Measurements from ENCODE around the gene UBE2D3. TPM values are rescaled to one million over a fixed set of nuclear protein-coding genes. Genes with fewer than 3 reads are reported as not detected.

The UBE2D3 gene
- total RNA-seq, 1 donor from 2014 or later, result 227 TPM

GRCh38 chr4:102860611-102861324 is 33.4 kb upstream of the UBE2D3 start:
- Mint-ChIP-seq H3K36me3 (ENCODE audit: low read depth) (peaks cover 5% of the 10 kb centered on the region), H3K4me1 (ENCODE audit: low read depth) (no peaks in the 10 kb centered on the region), H3K27ac (ENCODE audit: unreplicated experiment) (no peak overlapping the region), H3K9me3 (ENCODE audit: low read depth) (peaks cover 19% of the 10 kb centered on the region), H3K27me3 (ENCODE audit: low read depth) (no peaks in the 10 kb centered on the region), H3K4me3 (ENCODE audit: unreplicated experiment) (no peak overlapping the region)
- TF ChIP-seq CTCF (IDR thresholded peaks at IDR 0.05), result no peak
- no peak for DNase-seq (ENCODE audit: low spot score)

GRCh38 chr4:102858828-102859464 is 31.6 kb upstream of the UBE2D3 start:
- TF ChIP-seq CTCF (IDR thresholded peaks at IDR 0.05), result no peak
- no peaks in the 10 kb centered on the region for H3K4me1 Mint-ChIP-seq (ENCODE audit: low read depth)
- H3K36me3 Mint-ChIP-seq (ENCODE audit: low read depth), result peaks cover 5% of the 10 kb centered on the region
- no peak overlapping the region for H3K4me3 Mint-ChIP-seq (ENCODE audit: unreplicated experiment)
- H3K27ac Mint-ChIP-seq (ENCODE audit: unreplicated experiment), result no peak overlapping the region
- no peak for DNase-seq (ENCODE audit: low spot score)
- H3K9me3 Mint-ChIP-seq (ENCODE audit: low read depth), result peaks cover 19% of the 10 kb centered on the region
- H3K27me3 Mint-ChIP-seq (ENCODE audit: low read depth), result no peaks in the 10 kb centered on the region

- Mint-ChIP-seq H3K36me3 (ENCODE audit: low read depth) (no peaks in the 10 kb centered on the region), H3K4me1 (ENCODE audit: low read depth) (no peaks in the 10 kb centered on the region), H3K27me3 (ENCODE audit: low read depth) (no peaks in the 10 kb centered on the region), H3K27ac (ENCODE audit: unreplicated experiment) (no peak overlapping the region), H3K4me3 (ENCODE audit: unreplicated experiment) (no peak overlapping the region), H3K9me3 (ENCODE audit: low read depth) (no peaks in the 10 kb centered on the region)
- no peak for TF ChIP-seq CTCF (IDR thresholded peaks at IDR 0.05)
- DNase-seq (ENCODE audit: low spot score), result no peak
Measured at GRCh38 chr4:102850370-102850769, 23.0 kb upstream of the UBE2D3 start.

GRCh38 chr4:102849579-102850104 is 22.3 kb upstream of the UBE2D3 start:
- H3K4me1 Mint-ChIP-seq (ENCODE audit: low read depth), result no peaks in the 10 kb centered on the region
- H3K4me3 Mint-ChIP-seq (ENCODE audit: unreplicated experiment), result no peak overlapping the region

More at GRCh38 chr4:102849579-102850104, 22.3 kb upstream of the UBE2D3 start:
- no peak overlapping the region for H3K27ac Mint-ChIP-seq (ENCODE audit: unreplicated experiment)
- H3K9me3 Mint-ChIP-seq (ENCODE audit: low read depth), result no peaks in the 10 kb centered on the region
- no peak for DNase-seq (ENCODE audit: low spot score)
- H3K27me3 Mint-ChIP-seq (ENCODE audit: low read depth), result no peaks in the 10 kb centered on the region
- TF ChIP-seq CTCF (IDR thresholded peaks at IDR 0.05), result no peak
- no peaks in the 10 kb centered on the region for H3K36me3 Mint-ChIP-seq (ENCODE audit: low read depth)

All from chondrocyte (in vitro differentiated cells).